GM23248 (cell line): ENCODE measurements around the gene COL4A5. TPM values are rescaled to one million over a fixed set of nuclear protein-coding genes. Genes with fewer than 3 reads are reported as not detected.
A peak's percentile ranks its signal among the peaks of the same experiment; 100 is the strongest.

ENCODE experiments used
- DNase-seq: peaks from one replicate; pipeline ENCODE4 v3.0.0-alpha.2; 2015
- H2AFZ ChIP-seq: fragments of 200-600 bp; sonication (generic); 2 replicates; pipeline ENCODE4 v1.6.1; 2016; ENCODE audit warnings: antibody characterized with exemption
- H3F3A ChIP-seq: fragments of 200-600 bp; sonication (generic); 2 replicates; pipeline ENCODE4 v1.6.1; 2016; ENCODE audit warnings: mild to moderate bottlenecking, antibody characterized with exemption, mixed run types; ENCODE audit not compliant: insufficient read depth
- H3K27ac ChIP-seq: fragments of 200-600 bp; sonication (generic); 2 replicates; pipeline ENCODE4 v1.5.1; 2016; ENCODE audit warnings: mild to moderate bottlenecking
- H3K27me3 ChIP-seq: fragments of 200-600 bp; sonication (generic); replicated peaks from 2 replicates; pipeline ENCODE4 v1.6.1; 2016; ENCODE audit warnings: mild to moderate bottlenecking; ENCODE audit not compliant: insufficient read depth
- H3K36me3 ChIP-seq: fragments of 200-600 bp; sonication (generic); 2 replicates; pipeline ENCODE4 v1.6.1; 2016; ENCODE audit warnings: low read depth, mild to moderate bottlenecking
- H3K4me1 ChIP-seq: fragments of 200-600 bp; sonication (generic); 2 replicates; pipeline ENCODE4 v1.6.1; 2016; ENCODE audit warnings: mild to moderate bottlenecking; ENCODE audit not compliant: insufficient read depth
- H3K4me2 ChIP-seq: fragments of 200-600 bp; sonication (generic); one replicate; pipeline ENCODE4 v1.6.1; 2016; ENCODE audit warnings: mild to moderate bottlenecking; ENCODE audit not compliant: unreplicated experiment
- H3K4me3 ChIP-seq: fragments of 200-600 bp; sonication (generic); 2 replicates; pipeline ENCODE4 v1.5.1; 2016; ENCODE audit warnings: mild to moderate bottlenecking
- H3K79me2 ChIP-seq: fragments of 200-600 bp; sonication (generic); 2 replicates; pipeline ENCODE4 v1.6.1; 2016; ENCODE audit warnings: mild to moderate bottlenecking; ENCODE audit not compliant: insufficient read depth
- H3K9ac ChIP-seq: fragments of 200-600 bp; sonication (generic); 2 replicates; pipeline ENCODE4 v1.6.1; 2016; ENCODE audit warnings: mild to moderate bottlenecking
- H3K9me2 ChIP-seq: fragments of 200-600 bp; sonication (generic); 2 replicates; pipeline ENCODE4 v1.6.1; 2016; ENCODE audit warnings: mixed run types, mild to moderate bottlenecking, moderate library complexity; ENCODE audit not compliant: insufficient read depth
- H3K9me3 ChIP-seq: fragments of 200-600 bp; sonication (generic); one replicate; pipeline ENCODE4 v1.6.1; 2017; ENCODE audit warnings: low read depth
- H4K20me1 ChIP-seq: fragments of 200-600 bp; sonication (generic); 2 replicates; pipeline ENCODE4 v1.6.0; 2016; ENCODE audit not compliant: insufficient read depth
- EZH2 ChIP-seq: fragments of 200-600 bp; sonication (generic); IDR thresholded peaks from 2 replicates; pipeline ENCODE4 v1.6.1; 2018; ENCODE audit warnings: antibody characterized with exemption, mild to moderate bottlenecking; ENCODE audit not compliant: insufficient read depth, poor library complexity, severe bottlenecking
- EZH2phosphoT487 ChIP-seq: fragments of 200-600 bp; sonication (generic); IDR thresholded peaks from 2 replicates; pipeline ENCODE4 v1.6.1; 2018; ENCODE audit warnings: antibody characterized with exemption, moderate library complexity, mild to moderate bottlenecking, low read depth; ENCODE audit not compliant: insufficient read depth
- WGBS, 2 experiments: methylation state at CpG; one replicate each; pipeline ENCODE4 v1.1.6; 2015 to 2017; ENCODE audit warnings: low lambda C conversion rate in 2 of 2, low coverage in 1 of 2; ENCODE audit errors: missing lambda C conversion rate in 2 of 2; 5-methylcytosine and 5-hydroxymethylcytosine counted together
- in situ Hi-C: fragments of 300-500 bp; cut with MboI; formaldehyde crosslinking; loops from 2 replicates; pipeline ENCODE4 v1.15.0; 2020
- polyA plus RNA-seq: library from polyadenylated mRNA; unstranded; fragments of >200 nt; fragmentation: Nextera tagmentation; extraction: Ambion mirVana; gene quantifications from 2 replicates; pipeline ENCODE4 v1.2.1, GENCODE V29; 2016
- small RNA-seq: library from RNA; depleted of rRNA; stranded (forward); fragments of <200 nt; gene quantifications from one replicate; pipeline ENCODE3, GENCODE V24; 2014; ENCODE audit warnings: low read depth, low replicate concordance
- total RNA-seq: library from RNA; depleted of rRNA; stranded (reverse); fragments of >200 nt; shearing (Covaris generic); gene quantifications from 2 replicates; pipeline ENCODE4 v1.2.3, GENCODE V29; 2014; rRNA removed

Gene COL4A5
- total and polyA plus RNA-seq, 2 experiments from 2014 or later, result 5.3 to 14.4 TPM

- Histone ChIP-seq H3K79me2 (no peaks in the 10 kb centered on the region), H3K27ac (no peak overlapping the region), H4K20me1 (no peaks in the 10 kb centered on the region), H3K9ac (no peak overlapping the region), H3K9me2 (no peaks in the 10 kb centered on the region), H3K36me3 (no peaks in the 10 kb centered on the region), H3K4me3 (peak overlapping the region; percentile 57), H3K4me1 (no peaks in the 10 kb centered on the region), H3F3A (no peaks in the 10 kb centered on the region), H3K27me3 (peaks cover 15% of the 10 kb centered on the region), H3K9me3 (no peaks in the 10 kb centered on the region), H3K4me2 (peak overlapping the region; percentile 65), H2AFZ (peak overlapping the region; percentile 60)
- TF ChIP-seq EZH2 (peak; percentile 45), EZH2phosphoT487 (no peak)
- peak; percentile 32 for DNase-seq
- in situ Hi-C loops, result no loop called here
- 3 to 4% methylated on average over 48 to 66 of the region's 82 CpGs for WGBS, 2 experiments
Observed at GRCh38 chrX:108735679-108736508, 296.3 kb downstream of the COL4A5 start.

GRCh38 chrX:108736509-108737479, 297.2 kb downstream of the COL4A5 start, which contains the start of gene IRS4:
Gene IRS4 (minus strand): TSS chrX:108736563.
- no peak for TF ChIP-seq EZH2phosphoT487
- TF ChIP-seq EZH2, result no peak
- no peaks in the 10 kb centered on the region for H4K20me1 ChIP-seq
- peak within 1 kb of the TSS; percentile 65 for H3K4me2 ChIP-seq
- no peaks in the 10 kb centered on the region for H3K36me3 ChIP-seq
- H3K4me3 ChIP-seq, result peak within 1 kb of the TSS; percentile 57
- 1 to 2% methylated on average over 24 to 54 of the region's 62 CpGs for WGBS, 2 experiments
- in situ Hi-C loops, result no loop called here
- H3K4me1 ChIP-seq, result no peaks in the 10 kb centered on the region
- no peaks in the 10 kb centered on the region for H3K79me2 ChIP-seq
- H3F3A ChIP-seq, result no peaks in the 10 kb centered on the region
- H3K27ac ChIP-seq, result no peak within 1 kb of the TSS
- no peaks in the 10 kb centered on the region for H3K9me3 ChIP-seq
- H2AFZ ChIP-seq, result peak within 1 kb of the TSS; percentile 60
- no peaks in the 10 kb centered on the region for H3K9me2 ChIP-seq
- no peak within 1 kb of the TSS for H3K9ac ChIP-seq
- H3K27me3 ChIP-seq, result peaks cover 13% of the 10 kb centered on the region
- DNase-seq, result peak; percentile 36

GRCh38 chrX:108737754-108738153, 298.1 kb downstream of the COL4A5 start:
- Histone ChIP-seq H4K20me1 (no peaks in the 10 kb centered on the region), H3K4me1 (no peaks in the 10 kb centered on the region), H3K9me2 (no peaks in the 10 kb centered on the region), H3K9ac (no peak overlapping the region), H3K79me2 (no peaks in the 10 kb centered on the region), H3K27me3 (peaks cover 9% of the 10 kb centered on the region; the same call in 1 of the 2 replicates), H3K36me3 (no peaks in the 10 kb centered on the region), H3K9me3 (no peaks in the 10 kb centered on the region), H3K27ac (no peak overlapping the region), H3K4me3 (no peak overlapping the region), H2AFZ (no peak overlapping the region), H3F3A (no peaks in the 10 kb centered on the region), H3K4me2 (no peak overlapping the region)
- in situ Hi-C loops, result no loop called here
- WGBS, 2 experiments, result 80 to 86% methylated on average over 2 to 5 of the region's 5 CpGs
- DNase-seq, result no peak
- no peak for TF ChIP-seq EZH2
- TF ChIP-seq EZH2phosphoT487, result no peak

GRCh38 chrX:108740299-108740774, 300.7 kb downstream of the COL4A5 start:
- 16 to 36% methylated on average over 1 of the region's 1 CpG for WGBS, 2 experiments
- DNase-seq, result no peak
- H3K27me3 ChIP-seq, result peaks cover 9% of the 10 kb centered on the region; the same call in 1 of the 2 replicates
- H3K9me3 ChIP-seq, result no peaks in the 10 kb centered on the region
- in situ Hi-C loops, result no loop called here
- no peaks in the 10 kb centered on the region for H3K79me2 ChIP-seq
- no peak overlapping the region for H3K4me3 ChIP-seq
- no peak overlapping the region for H3K9ac ChIP-seq
- H3K9me2 ChIP-seq, result no peaks in the 10 kb centered on the region
- no peaks in the 10 kb centered on the region for H3K36me3 ChIP-seq
- H2AFZ ChIP-seq, result no peak overlapping the region
- H3K4me2 ChIP-seq, result no peak overlapping the region
- no peaks in the 10 kb centered on the region for H3F3A ChIP-seq
- H4K20me1 ChIP-seq, result no peaks in the 10 kb centered on the region
- H3K4me1 ChIP-seq, result no peaks in the 10 kb centered on the region
- no peak overlapping the region for H3K27ac ChIP-seq
- TF ChIP-seq EZH2phosphoT487 (no peak), EZH2 (no peak)

Small RNA genes within 50 kb of the gene (small RNA-seq; reads per million reads assigned to genes)
- not detected for gene RF00019

Other genes with a start within 250 kb of the COL4A5 start
- under 0.01 TPM in 1 of 2 replicates, not detected in the other for gene COL4A6, start 1.4 kb upstream of the COL4A5 start, total RNA-seq
- 0.06 and 0.11 TPM in 2 replicates for gene COL4A6, start 1.4 kb upstream of the COL4A5 start, polyA plus RNA-seq